CD14-positive monocyte (primary cell): ENCODE measurements around the gene UNC5A. TPM values are rescaled to one million over a fixed set of nuclear protein-coding genes. Genes with fewer than 3 reads are reported as not detected.

Source experiments
- DNase-seq, 3 donors: peaks; one replicate each; pipeline ENCODE4 v3.0.0-alpha.2; 2011 to 2022
- H2AFZ ChIP-seq: 2 replicates; pipeline ENCODE4 v1.6.0; 2012; ENCODE audit warnings: mild to moderate bottlenecking, low read depth, low read length, inconsistent platforms; ENCODE audit not compliant: insufficient read depth, poor library complexity, severe bottlenecking
- H3K27ac ChIP-seq, 2 donors: 1 replicate in 1 of 2; 2 replicates in 1 of 2; pipeline ENCODE4 v1.5.1; 2012 to 2013; ENCODE audit warnings: low read length in 2 of 2, control low read depth in 1 of 2, inconsistent platforms in 1 of 2, low read depth in 1 of 2, mild to moderate bottlenecking in 1 of 2
- H3K27me3 ChIP-seq, 2 donors: one replicate each; pipeline versions ENCODE4 v1.6.0 to v1.6.1; 2011 to 2013; ENCODE audit warnings: low read length in 2 of 2; ENCODE audit not compliant: control insufficient read depth in 2 of 2, insufficient read depth in 2 of 2
- H3K36me3 ChIP-seq, 2 donors: replicated peaks in 1 of 2; 1 replicate in 1 of 2; 2 replicates in 1 of 2; pipeline versions ENCODE4 v1.5.1 to v1.6.1; 2012 to 2013; ENCODE audit warnings: low read length in 2 of 2, control low read depth in 1 of 2, inconsistent platforms in 1 of 2, mild to moderate bottlenecking in 1 of 2; ENCODE audit not compliant: insufficient read depth in 2 of 2, control insufficient read depth in 1 of 2
- H3K4me1 ChIP-seq, 2 donors: 1 replicate in 1 of 2; 2 replicates in 1 of 2; pipeline versions ENCODE4 v1.5.1 to v1.6.1; 2012 to 2013; ENCODE audit warnings: low read length in 2 of 2, control low read depth in 1 of 2, inconsistent platforms in 1 of 2, mild to moderate bottlenecking in 1 of 2, moderate library complexity in 1 of 2; ENCODE audit not compliant: insufficient read depth in 2 of 2, control insufficient read depth in 1 of 2
- H3K4me2 ChIP-seq: replicated peaks from 2 replicates; pipeline ENCODE3; 2012; ENCODE audit warnings: low read length, moderate library complexity, mild to moderate bottlenecking; ENCODE audit not compliant: poor library complexity, severe bottlenecking; ENCODE audit errors: extremely low read depth
- H3K4me3 ChIP-seq, 3 experiments: fragments of 200-600 bp in 1 of 3; sonication (generic) in 1 of 3; replicated peaks in 1 of 3; 1 replicate in 2 of 3; 2 replicates in 1 of 3; pipeline ENCODE4 v1.5.1; 2011 to 2013; ENCODE audit warnings: low read length in 3 of 3, mild to moderate bottlenecking in 3 of 3, control low read depth in 2 of 3, low read depth in 2 of 3, inconsistent platforms in 1 of 3, moderate library complexity in 1 of 3
- H3K79me2 ChIP-seq: 2 replicates; pipeline ENCODE4 v1.6.0; 2012; ENCODE audit warnings: mild to moderate bottlenecking, control low read depth, inconsistent platforms, low read length, moderate library complexity; ENCODE audit not compliant: insufficient read depth
- H3K9ac ChIP-seq: 2 replicates; pipeline ENCODE4 v1.6.0; 2017; ENCODE audit warnings: low read length, mild to moderate bottlenecking; ENCODE audit not compliant: insufficient read depth, poor library complexity, severe bottlenecking
- H3K9me3 ChIP-seq, 2 donors: replicated peaks in 1 of 2; 1 replicate in 1 of 2; 2 replicates in 1 of 2; pipeline versions ENCODE4 v1.5.1 to v1.6.1; 2012 to 2013; ENCODE audit warnings: low read length in 2 of 2, control low read depth in 1 of 2; ENCODE audit not compliant: control insufficient read depth in 1 of 2, insufficient read depth in 1 of 2
- H4K20me1 ChIP-seq: 2 replicates; pipeline ENCODE4 v1.6.0; 2012; ENCODE audit warnings: mild to moderate bottlenecking, low read length, control low read depth, moderate library complexity; ENCODE audit not compliant: insufficient read depth
- H3K27ac Mint-ChIP-seq, 7 donors: one replicate each; pipeline ENCODE4 v1.8.0; 2020; ENCODE audit warnings: mild to moderate bottlenecking in 7 of 7, mixed read lengths in 7 of 7, moderate library complexity in 6 of 7, inconsistent platforms in 2 of 7
- H3K27me3 Mint-ChIP-seq, 3 donors: one replicate each; pipeline ENCODE4 v1.8.0; 2021 to 2022; ENCODE audit warnings: low read depth in 3 of 3, mild to moderate bottlenecking in 3 of 3, mixed read lengths in 3 of 3, moderate library complexity in 3 of 3, inconsistent platforms in 1 of 3
- H3K36me3 Mint-ChIP-seq, 2 donors: one replicate each; pipeline ENCODE4 v1.8.0; 2020; ENCODE audit warnings: mixed read lengths in 2 of 2, inconsistent platforms in 1 of 2, mild to moderate bottlenecking in 1 of 2
- H3K4me1 Mint-ChIP-seq: one replicate; pipeline ENCODE4 v1.8.0; 2020; ENCODE audit warnings: mild to moderate bottlenecking, mixed read lengths
- H3K4me3 Mint-ChIP-seq, 2 donors: one replicate each; pipeline ENCODE4 v1.8.0; 2020; ENCODE audit warnings: mild to moderate bottlenecking in 2 of 2, mixed read lengths in 2 of 2, moderate library complexity in 1 of 2
- H3K9me3 Mint-ChIP-seq, 7 donors: one replicate each; pipeline ENCODE4 v1.8.0; 2020 to 2022; ENCODE audit warnings: mixed read lengths in 7 of 7, mild to moderate bottlenecking in 6 of 7, moderate library complexity in 6 of 7, inconsistent platforms in 2 of 7
- CTCF ChIP-seq: fragments of 200-600 bp; IDR thresholded peaks from one replicate; pipeline ENCODE4 v1.8.0; 2022; ENCODE audit warnings: antibody characterized with exemption, mild to moderate bottlenecking
- WGBS: methylation state at CpG from one replicate; pipeline ENCODE4 v1.1.5; 2013; ENCODE audit warnings: missing lambda C conversion rate; ENCODE audit not compliant: insufficient coverage; 5-methylcytosine and 5-hydroxymethylcytosine counted together
- intact Hi-C, 2 donors: fragments of 100-400 bp; cut with micrococcal nuclease; formaldehyde crosslinking; loops; one replicate each; pipeline versions ENCODE4 v1.15.0 to v1.15.1; 2023
- polyA plus RNA-seq, 3 donors: library from polyadenylated mRNA; depleted of rRNA in 1 of 3; unstranded in 2 of 3; stranded (reverse) in 1 of 3; fragments of 300-500 nt in 2 of 3; fragments of >200 nt in 1 of 3; fragmentation: Illumina TruSeq in 2 of 3; gene quantifications; 1 replicate in 2 of 3; 2 replicates in 1 of 3; pipeline ENCODE4 v1.2.3, GENCODE V29; 2012 to 2021

The UNC5A gene
- polyA plus RNA-seq, 3 donors = 0.03 to 0.07 TPM; not detected in 1

- H4K20me1 ChIP-seq = no peaks in the 10 kb centered on the region
- Mint-ChIP-seq H3K27me3 (peaks cover 46 to 78% (median 51%) of the 10 kb centered on the region in 3 donors), H3K4me3 (peak overlapping the region in 1 of 2 donors; percentile 71), H3K4me1 (peaks cover 6% of the 10 kb centered on the region), H3K27ac (peak overlapping the region in 1 of 7 donors; percentile 11), H3K9me3 (peaks cover 5 to 24% (median 11%) of the 10 kb centered on the region in 7 donors), H3K36me3 (peaks cover 0 to 6% of the 10 kb centered on the region in 2 donors)
- peaks cover 6 to 68% of the 10 kb centered on the region in 2 donors for H3K27me3 ChIP-seq
- WGBS = 67% methylated on average over 5 of the region's 7 CpGs
- no peak overlapping the region for H3K4me3 ChIP-seq
- no peak for DNase-seq
- H3K9ac ChIP-seq = no peak overlapping the region
- peaks cover 0 to 15% of the 10 kb centered on the region in 2 donors for H3K9me3 ChIP-seq
- no peaks in the 10 kb centered on the region for H3K36me3 ChIP-seq
- TF ChIP-seq CTCF = no peak
- intact Hi-C loops = no loop called here
- H3K4me2 ChIP-seq = no peak overlapping the region
- no peak overlapping the region for H2AFZ ChIP-seq
- no peak overlapping the region for H3K27ac ChIP-seq
- peaks cover 5 to 6% of the 10 kb centered on the region in 2 donors for H3K4me1 ChIP-seq
- H3K79me2 ChIP-seq = no peaks in the 10 kb centered on the region
These were observed 55.6 kb downstream of the UNC5A start for GRCh38 chr5:176865964-176866363.

- Histone ChIP-seq H3K27me3 (peaks cover 6 to 66% of the 10 kb centered on the region in 2 donors), H3K27ac (no peak overlapping the region), H3K79me2 (no peaks in the 10 kb centered on the region), H2AFZ (no peak overlapping the region), H4K20me1 (no peaks in the 10 kb centered on the region), H3K4me2 (no peak overlapping the region), H3K4me1 (peaks cover 5 to 6% of the 10 kb centered on the region in 2 donors), H3K9me3 (peaks cover 0 to 15% of the 10 kb centered on the region in 2 donors), H3K4me3 (no peak overlapping the region), H3K36me3 (no peaks in the 10 kb centered on the region), H3K9ac (no peak overlapping the region)
- H3K27me3 Mint-ChIP-seq = peaks cover 46 to 78% (median 51%) of the 10 kb centered on the region in 3 donors
- peak overlapping the region in 1 of 7 donors; percentile 54 for H3K27ac Mint-ChIP-seq
- H3K9me3 Mint-ChIP-seq = peaks cover 5 to 24% (median 11%) of the 10 kb centered on the region in 7 donors
- no peak for TF ChIP-seq CTCF
- H3K4me1 Mint-ChIP-seq = peaks cover 6% of the 10 kb centered on the region
- WGBS = 35% methylated on average over 7 of the region's 16 CpGs
- H3K36me3 Mint-ChIP-seq = peaks cover 0 to 6% of the 10 kb centered on the region in 2 donors
- DNase-seq = no peak
- peak overlapping the region in 1 of 2 donors; percentile 71 for H3K4me3 Mint-ChIP-seq
- intact Hi-C loops = no loop called here
These were observed 56.5 kb downstream of the UNC5A start for GRCh38 chr5:176866707-176867310.
